ENCODE data around the gene LAIR1.
"Not testable (repeated sequence)": the region's sequence is repeated elsewhere in the genome, so short reads cannot be mapped to it uniquely, and the experiment has no call there.

The LAIR1 gene

GRCh38 chr19:54324071-54324470 lies 40.7 kb downstream of the LAIR1 start:
- FAIRE-seq (no peak), DNase-seq (ENCODE audit: insufficient read length, low spot score) (no peak)
- TF ChIP-seq TAF1 (IDR thresholded peaks at IDR 0.05; ENCODE audit: low read depth, low read length) (no peak), POU2F2 (IDR thresholded peaks at IDR 0.05; ENCODE audit: low read depth, low read length) (no peak), POLR2A (IDR thresholded peaks at IDR 0.05; ENCODE audit: low read depth, low read length) (no peak), POLR2AphosphoS5 (IDR thresholded peaks at IDR 0.05; ENCODE audit: low read depth, low read length) (no peak)

GRCh38 chr19:54322934-54323333 lies 41.8 kb downstream of the LAIR1 start:
- not testable (repeated sequence) for DNase-seq (ENCODE audit: insufficient read length, low spot score); FAIRE-seq

- not testable (repeated sequence) for DNase-seq (ENCODE audit: insufficient read length, low spot score); FAIRE-seq
Measured at GRCh38 chr19:54322295-54322694, 42.4 kb downstream of the LAIR1 start.

- DNase-seq (ENCODE audit: insufficient read length, low spot score), result no peak
- no peak for FAIRE-seq
- no peak for TF ChIP-seq POLR2AphosphoS5 (IDR thresholded peaks at IDR 0.05; ENCODE audit: low read depth, low read length)
Measured at GRCh38 chr19:54319892-54320670, 44.6 kb downstream of the LAIR1 start.

- DNase-seq (ENCODE audit: insufficient read length, low spot score) (no peak), FAIRE-seq (no peak)
- TF ChIP-seq PAX5 (IDR thresholded peaks at IDR 0.05; ENCODE audit: insufficient read depth, low read length, severe bottlenecking) (no peak), SPI1 (IDR thresholded peaks at IDR 0.05; ENCODE audit: low read depth, low read length) (peak; percentile 61), POLR2AphosphoS5 (IDR thresholded peaks at IDR 0.05; ENCODE audit: low read depth, low read length) (no peak), TAF1 (IDR thresholded peaks at IDR 0.05; ENCODE audit: low read depth, low read length) (no peak), POLR2A (IDR thresholded peaks at IDR 0.05; ENCODE audit: low read depth, low read length) (no peak)
Measured at GRCh38 chr19:54319049-54319448, 45.7 kb downstream of the LAIR1 start.

GRCh38 chr19:54317965-54318240 lies 46.8 kb downstream of the LAIR1 start:
- no peak for FAIRE-seq
- no peak for TF ChIP-seq TAF1 (IDR thresholded peaks at IDR 0.05; ENCODE audit: low read depth, low read length)
- TF ChIP-seq POLR2AphosphoS5 (IDR thresholded peaks at IDR 0.05; ENCODE audit: low read depth, low read length), result no peak
- TF ChIP-seq POU2F2 (IDR thresholded peaks at IDR 0.05; ENCODE audit: low read depth, low read length), result no peak

GRCh38 chr19:54317108-54317964 lies 47.4 kb downstream of the LAIR1 start:
- DNase-seq (ENCODE audit: insufficient read length, low spot score) (no peak), FAIRE-seq (no peak)
- no peak for TF ChIP-seq POLR2A (IDR thresholded peaks at IDR 0.05; ENCODE audit: low read depth, low read length)
- no peak for TF ChIP-seq PAX5 (IDR thresholded peaks at IDR 0.05; ENCODE audit: insufficient read depth, low read length, severe bottlenecking)
- no peak for TF ChIP-seq POLR2AphosphoS5 (IDR thresholded peaks at IDR 0.05; ENCODE audit: low read depth, low read length)
- TF ChIP-seq SPI1 (IDR thresholded peaks at IDR 0.05; ENCODE audit: low read depth, low read length), result no peak
- no peak for TF ChIP-seq POU2F2 (IDR thresholded peaks at IDR 0.05; ENCODE audit: low read depth, low read length)
- no peak for TF ChIP-seq TAF1 (IDR thresholded peaks at IDR 0.05; ENCODE audit: low read depth, low read length)

More at GRCh38 chr19:54317965-54318240, 46.8 kb downstream of the LAIR1 start:
- DNase-seq (ENCODE audit: insufficient read length, low spot score), result no peak

- FAIRE-seq (no peak), DNase-seq (ENCODE audit: insufficient read length, low spot score) (no peak)
- no peak for TF ChIP-seq POLR2AphosphoS5 (IDR thresholded peaks at IDR 0.05; ENCODE audit: low read depth, low read length)
- TF ChIP-seq TAF1 (IDR thresholded peaks at IDR 0.05; ENCODE audit: low read depth, low read length), result no peak
- TF ChIP-seq POLR2A (IDR thresholded peaks at IDR 0.05; ENCODE audit: low read depth, low read length), result no peak
- no peak for TF ChIP-seq PAX5 (IDR thresholded peaks at IDR 0.05; ENCODE audit: insufficient read depth, low read length, severe bottlenecking)
- no peak for TF ChIP-seq SPI1 (IDR thresholded peaks at IDR 0.05; ENCODE audit: low read depth, low read length)
- TF ChIP-seq POU2F2 (IDR thresholded peaks at IDR 0.05; ENCODE audit: low read depth, low read length), result no peak
Measured at GRCh38 chr19:54316746-54317107, 48.0 kb downstream of the LAIR1 start.

GRCh38 chr19:54315956-54316355 lies 48.8 kb downstream of the LAIR1 start:
- DNase-seq (ENCODE audit: insufficient read length, low spot score), result no peak
- no peak for TF ChIP-seq SPI1 (IDR thresholded peaks at IDR 0.05; ENCODE audit: low read depth, low read length)
- no peak for FAIRE-seq

GRCh38 chr19:54312436-54313377 lies 52.0 kb downstream of the LAIR1 start, which contains the start of gene LILRA5:
TSS of gene LILRA5 (minus strand) at chr19:54313166. CDS start at chr19:54313019, 147 bp downstream.
- TF ChIP-seq SPI1 (IDR thresholded peaks at IDR 0.05; ENCODE audit: low read depth, low read length), result peak; percentile 83
- TF ChIP-seq POU2F2 (IDR thresholded peaks at IDR 0.05; ENCODE audit: low read depth, low read length), result no peak
- no peak for TF ChIP-seq TAF1 (IDR thresholded peaks at IDR 0.05; ENCODE audit: low read depth, low read length)
- FAIRE-seq, result no peak
- DNase-seq (ENCODE audit: insufficient read length, low spot score), result no peak

Data from GM12891 (cell line).